ENCODE results near the gene TSSK6. TPM values are rescaled to one million over a fixed set of nuclear protein-coding genes. Genes with fewer than 3 reads are reported as not detected.

TSSK6 gene
- total and polyA plus RNA-seq, 2 experiments from 2014 or later, result 0.70 to 2.3 TPM

DNA sequence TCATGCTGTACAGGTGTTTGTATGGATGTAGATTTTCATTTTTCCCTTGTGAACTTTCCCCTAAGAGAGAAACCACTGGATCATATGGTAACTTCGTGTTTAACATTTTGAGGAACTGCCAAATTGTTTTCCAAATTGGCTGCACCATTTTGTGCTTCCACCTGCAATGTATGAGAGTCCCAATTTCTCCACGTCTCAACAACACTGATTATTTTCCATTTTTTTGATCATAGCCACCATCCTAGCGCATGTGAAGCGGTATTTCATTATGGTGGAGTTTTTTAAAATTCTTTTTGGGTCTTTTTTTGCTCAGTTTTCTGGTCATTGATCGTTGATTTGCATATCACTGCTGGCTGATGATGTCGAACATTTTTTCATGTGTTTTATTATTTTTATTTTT, 5.6 kb upstream of the TSSK6 start:
- Histone ChIP-seq H3K9me2 (ENCODE audit: insufficient read depth) (no peaks in the 10 kb centered on the region), H3K4me3 (no peak overlapping the region), H3K9ac (no peak overlapping the region), H3K27me3 (replicated peaks; ENCODE audit: insufficient read depth) (no peaks in the 10 kb centered on the region), H3F3A (ENCODE audit: insufficient read depth) (no peaks in the 10 kb centered on the region), H3K9me3 (ENCODE audit: low read depth) (no peaks in the 10 kb centered on the region), H4K20me1 (ENCODE audit: insufficient read depth) (no peaks in the 10 kb centered on the region), H3K4me1 (ENCODE audit: insufficient read depth) (peaks cover 9% of the 10 kb centered on the region), H2AFZ (no peak overlapping the region), H3K36me3 (ENCODE audit: low read depth) (0 out of 2 replicates have a peak, but pooled peaks cover 2% of the 10 kb centered on the region), H3K4me2 (ENCODE audit: unreplicated experiment) (no peak overlapping the region), H3K79me2 (ENCODE audit: insufficient read depth) (peaks cover 89% of the 10 kb centered on the region), H3K27ac (no peak overlapping the region)
- DNase-seq, result no peak
- in situ Hi-C loops (cut with MboI), result no loop called here
- TF ChIP-seq EZH2 (IDR thresholded peaks at IDR 0.05; ENCODE audit: insufficient read depth, poor library complexity, severe bottlenecking) (no peak), EZH2phosphoT487 (IDR thresholded peaks at IDR 0.05; ENCODE audit: insufficient read depth, low read depth) (no peak)
- WGBS, 2 experiments (ENCODE audit: low coverage in 1 of 2, low lambda C conversion rate in 2 of 2, missing lambda C conversion rate in 2 of 2), result 66 to 69% methylated on average over 6 of the region's 6 CpGs

DNA sequence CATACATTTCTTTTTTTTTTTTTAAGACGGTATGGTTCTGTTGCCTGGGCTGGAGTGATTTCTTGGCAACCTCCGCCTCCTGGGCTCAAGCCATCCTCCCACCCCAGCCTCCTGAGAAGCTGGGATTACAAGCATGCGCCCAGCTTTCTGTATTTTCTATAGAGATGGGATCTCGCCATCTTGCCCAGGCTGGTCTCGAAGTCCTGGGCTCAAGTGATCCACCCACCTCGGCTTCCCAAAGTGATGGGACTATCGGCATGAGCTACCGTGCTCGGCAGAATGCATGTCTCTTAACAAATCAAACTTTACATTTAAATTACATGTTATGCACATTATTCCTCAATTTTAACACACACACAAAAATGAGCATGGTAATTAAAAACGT, 1.9 kb upstream of the TSSK6 start:
- in situ Hi-C loops (cut with MboI), result no loop called here
- Histone ChIP-seq H3F3A (ENCODE audit: insufficient read depth) (no peaks in the 10 kb centered on the region), H3K4me2 (ENCODE audit: unreplicated experiment) (peak overlapping the region; percentile 100), H3K4me3 (peak overlapping the region; percentile 100), H3K27ac (peak overlapping the region; percentile 62), H2AFZ (peak overlapping the region; percentile 84), H3K79me2 (ENCODE audit: insufficient read depth) (peaks cover 62% of the 10 kb centered on the region), H3K4me1 (ENCODE audit: insufficient read depth) (peaks cover 9% of the 10 kb centered on the region), H3K9me2 (ENCODE audit: insufficient read depth) (no peaks in the 10 kb centered on the region), H3K27me3 (replicated peaks; ENCODE audit: insufficient read depth) (no peaks in the 10 kb centered on the region), H3K9me3 (ENCODE audit: low read depth) (no peaks in the 10 kb centered on the region), H3K9ac (peak overlapping the region; percentile 90), H3K36me3 (ENCODE audit: low read depth) (0 out of 2 replicates have a peak, but pooled peaks cover 2% of the 10 kb centered on the region), H4K20me1 (ENCODE audit: insufficient read depth) (no peaks in the 10 kb centered on the region)
- 51 to 55% methylated on average over 10 of the region's 10 CpGs for WGBS, 2 experiments (ENCODE audit: low coverage in 1 of 2, low lambda C conversion rate in 2 of 2, missing lambda C conversion rate in 2 of 2)
- no peak for DNase-seq
- TF ChIP-seq EZH2phosphoT487 (IDR thresholded peaks at IDR 0.05; ENCODE audit: insufficient read depth, low read depth), result no peak
- TF ChIP-seq EZH2 (IDR thresholded peaks at IDR 0.05; ENCODE audit: insufficient read depth, poor library complexity, severe bottlenecking), result no peak

DNA sequence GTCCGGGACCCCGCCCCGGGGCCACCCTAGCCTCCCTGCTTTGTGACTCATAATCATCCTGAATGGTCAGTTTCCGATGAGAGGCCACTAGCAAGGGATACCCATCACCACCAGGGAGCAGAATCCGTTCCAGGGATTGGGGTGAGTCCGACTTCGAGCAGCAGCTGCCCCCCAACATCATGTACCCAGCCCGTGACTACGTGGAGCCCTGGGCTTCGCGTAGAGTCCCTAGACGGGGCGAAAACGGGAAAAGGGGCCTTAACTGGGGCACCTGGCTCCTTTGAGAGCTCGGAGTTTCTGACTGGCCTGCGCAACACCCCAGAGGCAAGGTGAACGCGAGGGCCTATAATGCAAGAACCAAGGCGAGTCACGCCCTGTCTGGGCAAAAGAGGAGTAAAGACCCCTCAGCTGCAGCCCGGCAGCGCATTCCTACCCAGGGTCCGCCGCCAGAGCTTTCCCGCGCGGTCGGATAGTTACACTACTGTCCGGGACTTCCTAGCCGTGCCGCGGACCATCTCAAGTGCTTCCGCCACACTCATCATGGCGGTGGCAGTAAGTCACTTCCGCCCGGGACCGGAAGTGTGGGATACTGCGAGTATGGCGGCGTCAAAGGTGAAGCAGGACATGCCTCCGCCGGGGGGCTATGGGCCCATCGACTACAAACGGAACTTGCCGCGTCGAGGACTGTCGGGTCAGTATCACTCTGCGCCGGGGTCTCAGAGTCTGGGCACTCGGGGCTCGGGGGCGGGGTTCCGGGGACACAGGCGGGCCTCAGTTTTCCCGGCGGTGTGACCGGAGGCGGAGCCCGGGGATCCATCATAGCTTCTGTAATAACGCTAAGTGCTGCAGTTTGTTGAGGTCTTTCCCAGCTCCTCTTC, 533 bp upstream of the TSSK6 start, which contains the start of gene NDUFA13:
NDUFA13 (plus strand) TSS at position 584 of the 878 bp plus-strand sequence; CDS start at position 598, 14 bp downstream.
- H3K79me2 ChIP-seq (ENCODE audit: insufficient read depth), result peaks cover 48% of the 10 kb centered on the region
- peak within 1 kb of the TSS; percentile 90 for H3K9ac ChIP-seq
- DNase-seq, result peak; percentile 94
- no peak for TF ChIP-seq EZH2phosphoT487 (IDR thresholded peaks at IDR 0.05; ENCODE audit: insufficient read depth, low read depth)
- no peak for TF ChIP-seq EZH2 (IDR thresholded peaks at IDR 0.05; ENCODE audit: insufficient read depth, poor library complexity, severe bottlenecking)
- in situ Hi-C loops (cut with MboI), result no loop called here
- H3K9me2 ChIP-seq (ENCODE audit: insufficient read depth), result no peaks in the 10 kb centered on the region
- H3K27me3 ChIP-seq (replicated peaks; ENCODE audit: insufficient read depth), result no peaks in the 10 kb centered on the region
- peak within 1 kb of the TSS; percentile 100 for H3K4me2 ChIP-seq (ENCODE audit: unreplicated experiment)
- H3K4me1 ChIP-seq (ENCODE audit: insufficient read depth), result peaks cover 9% of the 10 kb centered on the region
- H3K9me3 ChIP-seq (ENCODE audit: low read depth), result no peaks in the 10 kb centered on the region
- peak within 1 kb of the TSS; percentile 100 for H3K4me3 ChIP-seq
- H3K27ac ChIP-seq, result peak within 1 kb of the TSS; percentile 62
- H3K36me3 ChIP-seq (ENCODE audit: low read depth), result no peaks in the 10 kb centered on the region
- WGBS, 2 experiments (ENCODE audit: low coverage in 1 of 2, low lambda C conversion rate in 2 of 2, missing lambda C conversion rate in 2 of 2), result 4 to 5% methylated on average over 51 to 61 of the region's 61 CpGs
- no peaks in the 10 kb centered on the region for H4K20me1 ChIP-seq (ENCODE audit: insufficient read depth)
- no peaks in the 10 kb centered on the region for H3F3A ChIP-seq (ENCODE audit: insufficient read depth)
- peak within 1 kb of the TSS; percentile 84 for H2AFZ ChIP-seq

DNA sequence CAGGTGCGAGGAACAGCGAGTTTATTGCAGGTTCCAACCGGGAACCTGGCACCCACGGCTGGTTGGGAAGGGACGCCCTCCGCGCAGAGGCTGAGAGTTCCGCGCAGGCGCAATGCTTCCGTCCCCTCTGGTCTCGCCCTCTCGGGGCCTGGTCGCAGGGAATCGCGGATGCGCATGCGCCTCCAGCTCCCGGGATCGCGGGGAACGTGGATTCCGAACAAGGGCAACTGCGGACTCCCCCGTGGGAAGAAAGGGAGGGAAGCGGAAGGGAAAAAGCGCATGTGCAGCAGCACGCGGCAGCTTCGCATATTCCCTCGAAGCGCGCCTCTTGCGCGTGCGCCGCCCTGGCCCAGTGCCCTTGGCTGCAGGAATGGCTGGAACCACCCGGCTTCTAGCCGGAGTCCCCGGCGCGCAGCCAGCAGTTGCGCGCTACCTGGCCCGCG, 1.1 kb downstream of the TSSK6 start:
- H3K4me2 ChIP-seq (ENCODE audit: unreplicated experiment), result no peak overlapping the region
- no peaks in the 10 kb centered on the region for H3K27me3 ChIP-seq (replicated peaks; ENCODE audit: insufficient read depth)
- H3K9me2 ChIP-seq (ENCODE audit: insufficient read depth), result no peaks in the 10 kb centered on the region
- no peak overlapping the region for H3K9ac ChIP-seq
- H4K20me1 ChIP-seq (ENCODE audit: insufficient read depth), result no peaks in the 10 kb centered on the region
- H2AFZ ChIP-seq, result no peak overlapping the region
- H3K79me2 ChIP-seq (ENCODE audit: insufficient read depth), result peaks cover 32% of the 10 kb centered on the region
- TF ChIP-seq EZH2phosphoT487 (IDR thresholded peaks at IDR 0.05; ENCODE audit: insufficient read depth, low read depth), result no peak
- TF ChIP-seq EZH2 (IDR thresholded peaks at IDR 0.05; ENCODE audit: insufficient read depth, poor library complexity, severe bottlenecking), result no peak
- H3K4me3 ChIP-seq, result no peak overlapping the region
- no peaks in the 10 kb centered on the region for H3F3A ChIP-seq (ENCODE audit: insufficient read depth)
- WGBS, 2 experiments (ENCODE audit: low coverage in 1 of 2, low lambda C conversion rate in 2 of 2, missing lambda C conversion rate in 2 of 2), result 25 to 27% methylated on average over 37 to 46 of the region's 46 CpGs
- H3K36me3 ChIP-seq (ENCODE audit: low read depth), result no peaks in the 10 kb centered on the region
- no peaks in the 10 kb centered on the region for H3K9me3 ChIP-seq (ENCODE audit: low read depth)
- in situ Hi-C loops (cut with MboI), result no loop called here
- peaks cover 9% of the 10 kb centered on the region for H3K4me1 ChIP-seq (ENCODE audit: insufficient read depth)
- DNase-seq, result peak; percentile 20
- H3K27ac ChIP-seq, result no peak overlapping the region

All from GM23248 (cell line).